ENCODE results near the gene CIITA. TPM values are rescaled to one million over a fixed set of nuclear protein-coding genes. Genes with fewer than 3 reads are reported as not detected.

Gene CIITA
- total and polyA plus RNA-seq, 4 donors, result 11.5 to 59.6 (median 26.6) TPM

GRCh38 chr16:10862438-10862837 lies 14.6 kb upstream of the CIITA start:
- no peak overlapping the region for H3K9ac ChIP-seq (ENCODE audit: insufficient read depth in 1 of 2, low read length in 2 of 2)
- TF ChIP-seq CTCF (IDR thresholded peaks at IDR 0.05; ENCODE audit: control extremely low read depth, extremely low read depth), result no peak
- peak; percentile 75 for ATAC-seq (ENCODE audit: insufficient read depth, low FRiP score)
- DNase-seq, result no peak
- H3K27me3 ChIP-seq (ENCODE audit: control insufficient read depth in 3 of 3, insufficient read depth in 3 of 3, low read length in 2 of 3), result no peaks in the 10 kb centered on the region
- H3K27ac ChIP-seq (ENCODE audit: low read depth in 1 of 2, low read length in 1 of 2), result no peak overlapping the region
- no peak overlapping the region for H3K4me3 ChIP-seq
- H3K4me1 ChIP-seq (ENCODE audit: control insufficient read depth in 5 of 5, insufficient read depth in 5 of 5, low read length in 5 of 5), result no peaks in the 10 kb centered on the region
- 26 to 28% methylated on average over 2 of the region's 2 CpGs for WGBS, 2 donors
- H3K9me3 ChIP-seq (ENCODE audit: control insufficient read depth in 4 of 4, insufficient read depth in 3 of 4, low read length in 3 of 4), result no peaks in the 10 kb centered on the region
- no peaks in the 10 kb centered on the region for H3K36me3 ChIP-seq (ENCODE audit: control insufficient read depth in 4 of 4, insufficient read depth in 4 of 4, low read length in 4 of 4)

GRCh38 chr16:10865991-10866966 lies 10.7 kb upstream of the CIITA start:
- no peak for TF ChIP-seq CTCF (IDR thresholded peaks at IDR 0.05; ENCODE audit: control extremely low read depth, extremely low read depth)
- no peaks in the 10 kb centered on the region for H3K9me3 ChIP-seq (ENCODE audit: control insufficient read depth in 4 of 4, insufficient read depth in 3 of 4, low read length in 3 of 4)
- no peak for DNase-seq
- no peaks in the 10 kb centered on the region for H3K27me3 ChIP-seq (ENCODE audit: control insufficient read depth in 3 of 3, insufficient read depth in 3 of 3, low read length in 2 of 3)
- no peak overlapping the region for H3K9ac ChIP-seq (ENCODE audit: insufficient read depth in 1 of 2, low read length in 2 of 2)
- no peak overlapping the region for H3K4me3 ChIP-seq
- ATAC-seq (ENCODE audit: insufficient read depth, low FRiP score), result no peak
- WGBS, 2 donors, result 69 to 73% methylated on average over 13 of the region's 13 CpGs
- peak overlapping the region in 1 of 2 donors; percentile 28 for H3K27ac ChIP-seq (ENCODE audit: low read depth in 1 of 2, low read length in 1 of 2)
- H3K36me3 ChIP-seq (ENCODE audit: control insufficient read depth in 4 of 4, insufficient read depth in 4 of 4, low read length in 4 of 4), result no peaks in the 10 kb centered on the region
- H3K4me1 ChIP-seq (ENCODE audit: control insufficient read depth in 5 of 5, insufficient read depth in 5 of 5, low read length in 5 of 5), result peaks cover 0 to 24% (median 0%) of the 10 kb centered on the region in 5 donors

- Histone ChIP-seq H3K36me3 (ENCODE audit: control insufficient read depth in 4 of 4, insufficient read depth in 4 of 4, low read length in 4 of 4) (no peaks in the 10 kb centered on the region), H3K4me3 (no peak overlapping the region), H3K27me3 (ENCODE audit: control insufficient read depth in 3 of 3, insufficient read depth in 3 of 3, low read length in 2 of 3) (no peaks in the 10 kb centered on the region), H3K27ac (ENCODE audit: low read depth in 1 of 2, low read length in 1 of 2) (peak overlapping the region in 1 of 2 donors; percentile 10), H3K9ac (ENCODE audit: insufficient read depth in 1 of 2, low read length in 2 of 2) (no peak overlapping the region), H3K4me1 (ENCODE audit: control insufficient read depth in 5 of 5, insufficient read depth in 5 of 5, low read length in 5 of 5) (peaks cover 0 to 29% (median 0%) of the 10 kb centered on the region in 5 donors), H3K9me3 (ENCODE audit: control insufficient read depth in 4 of 4, insufficient read depth in 3 of 4, low read length in 3 of 4) (no peaks in the 10 kb centered on the region)
- ATAC-seq (ENCODE audit: insufficient read depth, low FRiP score), result no peak
- 81 to 89% methylated on average over 6 of the region's 6 CpGs for WGBS, 2 donors
- no peak for DNase-seq
- TF ChIP-seq CTCF (IDR thresholded peaks at IDR 0.05; ENCODE audit: control extremely low read depth, extremely low read depth), result no peak
Observed at GRCh38 chr16:10867199-10867598, 9.8 kb upstream of the CIITA start.

Measured in lung (tissue), 12 donors.